Stimulated activated CD8-positive, alpha-beta memory T cell treated with anti-CD3 and anti-CD28 coated beads, Interleukin-4, amount 100 ng/mL, for 4 hours (primary cell): ENCODE data around the gene CIAO3.
"Not testable (repeated sequence)": the region's sequence is repeated elsewhere in the genome, so short reads cannot be mapped to it uniquely, and the experiment has no call there.

Source experiments
- DNase-seq, 2 donors: peaks; one replicate each; pipeline ENCODE4 v3.0.0-alpha.2; 2020; ENCODE audit warnings: low read depth in 2 of 2, low spot score in 1 of 2

The CIAO3 gene

GRCh38 chr16:694863-695354 lies 45.9 kb downstream of the CIAO3 start:
- no peak for DNase-seq

- DNase-seq: no peak
These were observed 46.5 kb downstream of the CIAO3 start for GRCh38 chr16:694187-694862.

GRCh38 chr16:693766-694165 lies 47.0 kb downstream of the CIAO3 start:
- DNase-seq: peak in 1 of 2 donors; percentile 29

GRCh38 chr16:693364-693763 lies 47.4 kb downstream of the CIAO3 start:
- no peak for DNase-seq

GRCh38 chr16:692356-693108 lies 48.3 kb downstream of the CIAO3 start:
- DNase-seq: no peak

GRCh38 chr16:691242-691641 lies 49.6 kb downstream of the CIAO3 start:
- DNase-seq: not testable (repeated sequence)

- no peak for DNase-seq
These were observed 51.5 kb downstream of the CIAO3 start for GRCh38 chr16:689175-689897.

- DNase-seq: no peak
These were observed 53.3 kb downstream of the CIAO3 start for GRCh38 chr16:687499-687898.

- DNase-seq: no peak
These were observed 54.1 kb downstream of the CIAO3 start for GRCh38 chr16:686459-687260.

- DNase-seq: no peak
These were observed 54.8 kb downstream of the CIAO3 start for GRCh38 chr16:685967-686366.

GRCh38 chr16:684961-685696 lies 55.7 kb downstream of the CIAO3 start:
- no peak for DNase-seq

GRCh38 chr16:684071-684794 lies 56.6 kb downstream of the CIAO3 start, which contains the start of gene JMJD8:
Gene JMJD8 (minus strand): TSS chr16:684334. CDS start chr16:684319, 15 bp downstream.
- DNase-seq: peak; percentile 88 to 95

GRCh38 chr16:683396-684070 lies 57.3 kb downstream of the CIAO3 start:
- DNase-seq: no peak

- DNase-seq: no peak
These were observed 58.1 kb downstream of the CIAO3 start for GRCh38 chr16:682493-683395.

- DNase-seq: no peak
These were observed 58.9 kb downstream of the CIAO3 start for GRCh38 chr16:681746-682427.

- no peak for DNase-seq
These were observed 59.6 kb downstream of the CIAO3 start for GRCh38 chr16:680967-681745.

GRCh38 chr16:680625-680945 lies 60.2 kb downstream of the CIAO3 start:
- no peak for DNase-seq
